ENCODE data around the gene MANF.
"Not testable (repeated sequence)": the region's sequence is repeated elsewhere in the genome, so short reads cannot be mapped to it uniquely, and the experiment has no call there.

MANF gene

GRCh38 chr3:51354731-51355615 is 30.1 kb upstream of the MANF start:
- H3K27me3 ChIP-seq (ENCODE audit: control insufficient read depth, insufficient read depth, low read length), result no peaks in the 10 kb centered on the region
- H3K36me3 ChIP-seq (ENCODE audit: control insufficient read depth, insufficient read depth, low read length), result peaks cover 5% of the 10 kb centered on the region
- H3K9ac ChIP-seq (ENCODE audit: low read depth, low read length), result no peak overlapping the region
- H3K9me3 ChIP-seq (ENCODE audit: control insufficient read depth, insufficient read depth, low read length), result no peaks in the 10 kb centered on the region
- no peaks in the 10 kb centered on the region for H3K4me1 ChIP-seq (ENCODE audit: control insufficient read depth, insufficient read depth, low read length)
- H3K4me3 ChIP-seq (ENCODE audit: low read depth, low read length), result no peak overlapping the region

- Histone ChIP-seq H3K4me3 (ENCODE audit: low read depth, low read length) (no peak overlapping the region), H3K9me3 (ENCODE audit: control insufficient read depth, insufficient read depth, low read length) (no peaks in the 10 kb centered on the region), H3K36me3 (ENCODE audit: control insufficient read depth, insufficient read depth, low read length) (peaks cover 5% of the 10 kb centered on the region), H3K27me3 (ENCODE audit: control insufficient read depth, insufficient read depth, low read length) (no peaks in the 10 kb centered on the region), H3K9ac (ENCODE audit: low read depth, low read length) (no peak overlapping the region), H3K4me1 (ENCODE audit: control insufficient read depth, insufficient read depth, low read length) (no peaks in the 10 kb centered on the region)
These were observed 29.1 kb upstream of the MANF start for GRCh38 chr3:51355891-51356578.

- Histone ChIP-seq H3K36me3 (ENCODE audit: control insufficient read depth, insufficient read depth, low read length) (peaks cover 6% of the 10 kb centered on the region), H3K27me3 (ENCODE audit: control insufficient read depth, insufficient read depth, low read length) (no peaks in the 10 kb centered on the region), H3K4me1 (ENCODE audit: control insufficient read depth, insufficient read depth, low read length) (no peaks in the 10 kb centered on the region), H3K9me3 (ENCODE audit: control insufficient read depth, insufficient read depth, low read length) (no peaks in the 10 kb centered on the region), H3K4me3 (ENCODE audit: low read depth, low read length) (no peak overlapping the region), H3K9ac (ENCODE audit: low read depth, low read length) (no peak overlapping the region)
These were observed 27.2 kb upstream of the MANF start for GRCh38 chr3:51357856-51358255.

- Histone ChIP-seq H3K4me3 (ENCODE audit: low read depth, low read length) (no peak overlapping the region), H3K4me1 (ENCODE audit: control insufficient read depth, insufficient read depth, low read length) (no peaks in the 10 kb centered on the region), H3K27me3 (ENCODE audit: control insufficient read depth, insufficient read depth, low read length) (no peaks in the 10 kb centered on the region), H3K9ac (ENCODE audit: low read depth, low read length) (no peak overlapping the region), H3K9me3 (ENCODE audit: control insufficient read depth, insufficient read depth, low read length) (no peaks in the 10 kb centered on the region), H3K36me3 (ENCODE audit: control insufficient read depth, insufficient read depth, low read length) (peaks cover 9% of the 10 kb centered on the region)
These were observed 26.1 kb upstream of the MANF start for GRCh38 chr3:51358981-51359380.

GRCh38 chr3:51360806-51361205 is 24.3 kb upstream of the MANF start:
- H3K4me3 ChIP-seq (ENCODE audit: low read depth, low read length), result no peak overlapping the region
- H3K9me3 ChIP-seq (ENCODE audit: control insufficient read depth, insufficient read depth, low read length), result no peaks in the 10 kb centered on the region
- H3K36me3 ChIP-seq (ENCODE audit: control insufficient read depth, insufficient read depth, low read length), result peaks cover 9% of the 10 kb centered on the region
- no peak overlapping the region for H3K9ac ChIP-seq (ENCODE audit: low read depth, low read length)
- H3K27me3 ChIP-seq (ENCODE audit: control insufficient read depth, insufficient read depth, low read length), result no peaks in the 10 kb centered on the region
- no peaks in the 10 kb centered on the region for H3K4me1 ChIP-seq (ENCODE audit: control insufficient read depth, insufficient read depth, low read length)

GRCh38 chr3:51361746-51362145 is 23.3 kb upstream of the MANF start:
- no peaks in the 10 kb centered on the region for H3K4me1 ChIP-seq (ENCODE audit: control insufficient read depth, insufficient read depth, low read length)
- no peaks in the 10 kb centered on the region for H3K9me3 ChIP-seq (ENCODE audit: control insufficient read depth, insufficient read depth, low read length)
- H3K9ac ChIP-seq (ENCODE audit: low read depth, low read length), result no peak overlapping the region
- H3K36me3 ChIP-seq (ENCODE audit: control insufficient read depth, insufficient read depth, low read length), result peaks cover 9% of the 10 kb centered on the region
- no peaks in the 10 kb centered on the region for H3K27me3 ChIP-seq (ENCODE audit: control insufficient read depth, insufficient read depth, low read length)
- H3K4me3 ChIP-seq (ENCODE audit: low read depth, low read length), result no peak overlapping the region

GRCh38 chr3:51362476-51362875 is 22.6 kb upstream of the MANF start:
- Histone ChIP-seq H3K4me1 (ENCODE audit: control insufficient read depth, insufficient read depth, low read length) (no peaks in the 10 kb centered on the region), H3K36me3 (ENCODE audit: control insufficient read depth, insufficient read depth, low read length) (peaks cover 4% of the 10 kb centered on the region), H3K4me3 (ENCODE audit: low read depth, low read length) (no peak overlapping the region), H3K9ac (ENCODE audit: low read depth, low read length) (no peak overlapping the region), H3K27me3 (ENCODE audit: control insufficient read depth, insufficient read depth, low read length) (no peaks in the 10 kb centered on the region), H3K9me3 (ENCODE audit: control insufficient read depth, insufficient read depth, low read length) (no peaks in the 10 kb centered on the region)

- H3K9ac ChIP-seq (ENCODE audit: low read depth, low read length); H3K4me3 ChIP-seq (ENCODE audit: low read depth, low read length); H3K27me3 ChIP-seq (ENCODE audit: control insufficient read depth, insufficient read depth, low read length); H3K4me1 ChIP-seq (ENCODE audit: control insufficient read depth, insufficient read depth, low read length); H3K9me3 ChIP-seq (ENCODE audit: control insufficient read depth, insufficient read depth, low read length); H3K36me3 ChIP-seq (ENCODE audit: control insufficient read depth, insufficient read depth, low read length): not testable (repeated sequence)
These were observed 16.8 kb upstream of the MANF start for GRCh38 chr3:51368276-51368675.

GRCh38 chr3:51371943-51372557 is 13.0 kb upstream of the MANF start:
- Histone ChIP-seq H3K4me3 (ENCODE audit: low read depth, low read length) (no peak overlapping the region), H3K4me1 (ENCODE audit: control insufficient read depth, insufficient read depth, low read length) (no peaks in the 10 kb centered on the region), H3K9ac (ENCODE audit: low read depth, low read length) (no peak overlapping the region), H3K27me3 (ENCODE audit: control insufficient read depth, insufficient read depth, low read length) (no peaks in the 10 kb centered on the region), H3K9me3 (ENCODE audit: control insufficient read depth, insufficient read depth, low read length) (no peaks in the 10 kb centered on the region), H3K36me3 (ENCODE audit: control insufficient read depth, insufficient read depth, low read length) (peaks cover 8% of the 10 kb centered on the region)

- Histone ChIP-seq H3K4me1 (ENCODE audit: control insufficient read depth, insufficient read depth, low read length) (no peaks in the 10 kb centered on the region), H3K9me3 (ENCODE audit: control insufficient read depth, insufficient read depth, low read length) (no peaks in the 10 kb centered on the region), H3K36me3 (ENCODE audit: control insufficient read depth, insufficient read depth, low read length) (peaks cover 4% of the 10 kb centered on the region), H3K4me3 (ENCODE audit: low read depth, low read length) (no peak overlapping the region), H3K9ac (ENCODE audit: low read depth, low read length) (no peak overlapping the region), H3K27me3 (ENCODE audit: control insufficient read depth, insufficient read depth, low read length) (no peaks in the 10 kb centered on the region)
These were observed 11.3 kb upstream of the MANF start for GRCh38 chr3:51373658-51374421.

GRCh38 chr3:51374456-51374855 is 10.6 kb upstream of the MANF start:
- Histone ChIP-seq H3K9ac (ENCODE audit: low read depth, low read length) (no peak overlapping the region), H3K36me3 (ENCODE audit: control insufficient read depth, insufficient read depth, low read length) (peaks cover 4% of the 10 kb centered on the region), H3K27me3 (ENCODE audit: control insufficient read depth, insufficient read depth, low read length) (no peaks in the 10 kb centered on the region), H3K4me1 (ENCODE audit: control insufficient read depth, insufficient read depth, low read length) (no peaks in the 10 kb centered on the region), H3K4me3 (ENCODE audit: low read depth, low read length) (no peak overlapping the region), H3K9me3 (ENCODE audit: control insufficient read depth, insufficient read depth, low read length) (no peaks in the 10 kb centered on the region)
